ENCODE data around the gene SPTLC1.

DNA sequence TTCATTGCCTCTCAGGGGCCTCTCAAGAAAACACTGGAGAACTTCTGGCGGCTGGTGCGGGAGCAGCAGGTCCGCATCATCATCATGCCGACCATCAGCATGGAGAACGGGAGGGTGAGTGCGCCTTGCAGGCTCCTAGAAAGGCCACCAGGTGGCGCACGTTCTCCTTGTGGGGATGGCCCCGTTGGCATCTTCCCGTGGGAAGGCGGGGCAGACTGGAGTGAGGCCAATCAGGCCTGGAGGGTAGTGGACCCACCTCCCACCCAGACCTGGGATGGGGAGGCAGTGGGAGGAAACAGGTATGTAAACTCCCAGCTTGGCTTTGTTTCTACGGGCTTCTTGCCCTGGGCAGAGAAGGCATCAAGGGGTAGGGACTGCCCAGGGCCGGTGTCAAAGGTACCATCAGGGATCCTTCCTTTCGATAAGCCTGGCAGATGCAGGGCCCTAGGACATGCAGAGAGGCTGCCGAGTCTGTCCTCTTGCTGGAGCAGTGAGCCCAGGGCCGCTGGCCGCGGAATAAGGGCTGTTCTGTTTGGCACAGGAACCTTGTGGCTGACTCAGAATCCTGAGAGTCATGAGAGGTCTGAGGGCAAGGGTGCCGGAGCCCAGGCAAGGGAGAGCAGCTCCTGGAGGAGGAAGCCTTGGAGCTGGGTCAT is 18.9 kb upstream of the SPTLC1 start:
- TF ChIP-seq EZH2 (IDR thresholded peaks at IDR 0.05; ENCODE audit: borderline replicate concordance, low read length): no peak
- TF ChIP-seq, protein P1, sequence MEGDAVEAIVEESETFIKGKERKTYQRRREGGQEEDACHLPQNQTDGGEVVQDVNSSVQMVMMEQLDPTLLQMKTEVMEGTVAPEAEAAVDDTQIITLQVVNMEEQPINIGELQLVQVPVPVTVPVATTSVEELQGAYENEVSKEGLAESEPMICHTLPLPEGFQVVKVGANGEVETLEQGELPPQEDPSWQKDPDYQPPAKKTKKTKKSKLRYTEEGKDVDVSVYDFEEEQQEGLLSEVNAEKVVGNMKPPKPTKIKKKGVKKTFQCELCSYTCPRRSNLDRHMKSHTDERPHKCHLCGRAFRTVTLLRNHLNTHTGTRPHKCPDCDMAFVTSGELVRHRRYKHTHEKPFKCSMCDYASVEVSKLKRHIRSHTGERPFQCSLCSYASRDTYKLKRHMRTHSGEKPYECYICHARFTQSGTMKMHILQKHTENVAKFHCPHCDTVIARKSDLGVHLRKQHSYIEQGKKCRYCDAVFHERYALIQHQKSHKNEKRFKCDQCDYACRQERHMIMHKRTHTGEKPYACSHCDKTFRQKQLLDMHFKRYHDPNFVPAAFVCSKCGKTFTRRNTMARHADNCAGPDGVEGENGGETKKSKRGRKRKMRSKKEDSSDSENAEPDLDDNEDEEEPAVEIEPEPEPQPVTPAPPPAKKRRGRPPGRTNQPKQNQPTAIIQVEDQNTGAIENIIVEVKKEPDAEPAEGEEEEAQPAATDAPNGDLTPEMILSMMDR (IDR thresholded peaks at IDR 0.05; ENCODE audit: low read length): peak; percentile 99
